Testis (tissue), 3 donors: ENCODE results near the gene H2BK1. TPM values are rescaled to one million over a fixed set of nuclear protein-coding genes. Genes with fewer than 3 reads are reported as not detected.

ENCODE experiments used
- DNase-seq: peaks from one replicate; pipeline ENCODE4 v3.0.0-alpha.2; 2019
- H3K27ac ChIP-seq, 2 donors: fragments of 200-600 bp; sonication (generic); one replicate each; pipeline ENCODE4 v1.5.1; 2019
- H3K27me3 ChIP-seq: fragments of 200-600 bp; sonication (generic); one replicate; pipeline ENCODE4 v1.5.1; 2019
- H3K36me3 ChIP-seq: fragments of 200-600 bp; sonication (generic); one replicate; pipeline ENCODE4 v1.5.1; 2017; ENCODE audit warnings: low read depth; ENCODE audit errors: missing control alignments
- H3K4me1 ChIP-seq: fragments of 200-600 bp; sonication (generic); one replicate; pipeline ENCODE4 v1.5.1; 2019
- H3K4me3 ChIP-seq, 2 donors: fragments of 200-600 bp; sonication (generic); one replicate each; pipeline ENCODE4 v1.5.1; 2017 to 2019
- H3K9me3 ChIP-seq: fragments of 200-600 bp; sonication (generic); one replicate; pipeline ENCODE4 v1.5.1; 2017
- CTCF ChIP-seq, 3 experiments: fragments of 450-650 bp in 2 of 3; fragments of 200-600 bp in 1 of 3; sonication (generic) in 1 of 3; IDR thresholded peaks; one replicate each; pipeline ENCODE4 v1.5.1; 2016 to 2019; ENCODE audit warnings: antibody characterized with exemption in 3 of 3, mild to moderate bottlenecking in 2 of 3, moderate library complexity in 1 of 3
- POLR2A ChIP-seq: fragments of 450-650 bp; IDR thresholded peaks from one replicate; pipeline ENCODE4 v1.6.1; 2017; ENCODE audit warnings: antibody characterized with exemption, mild to moderate bottlenecking, moderate library complexity
- WGBS, 2 donors: methylation state at CpG; one replicate each; pipeline ENCODE4 v1.1.5; 2018; 5-methylcytosine and 5-hydroxymethylcytosine counted together
- intact Hi-C: fragments of 100-400 bp; cut with DNase I; formaldehyde crosslinking; loops from one replicate; pipeline ENCODE4 v1.15.1; 2023; ENCODE audit warnings: low total_unique reads
- microRNA counts, 2 donors: library from miRNA; unstranded; fragments of <30 nt; microRNA quantifications; one replicate each; lab custom pipeline; 2016
- polyA plus RNA-seq: library from polyadenylated mRNA; stranded (reverse); fragments of 350-450 nt; fragmentation: Illumina TruSeq; extraction: RNeasy Lipid Tissue Mini Kit (QIAGEN cat#74804); gene quantifications from one replicate; pipeline ENCODE4 v1.2.3, GENCODE V29; 2014; ENCODE audit warnings: low read depth, low replicate concordance; ENCODE audit not compliant: insufficient read depth
- total RNA-seq, 2 donors: library from RNA; depleted of rRNA; stranded (reverse); fragments of >200 nt; gene quantifications; one replicate each; pipeline ENCODE4 v1.2.3, GENCODE V29; 2016

The H2BK1 gene
- total and polyA plus RNA-seq, 3 donors from 2014 or later, result not detected

GRCh38 chr7:151167197-151167961 is 42.9 kb downstream of the H2BK1 start, which contains the start of gene GBX1:
Gene GBX1 (minus strand): TSS chr7:151167694. CDS start chr7:151167548, 146 bp downstream.
- no peaks in the 10 kb centered on the region for H3K4me1 ChIP-seq
- no peak within 1 kb of the TSS for H3K27ac ChIP-seq
- no peaks in the 10 kb centered on the region for H3K36me3 ChIP-seq
- peak within 1 kb of the TSS; percentile 47 to 53 for H3K4me3 ChIP-seq
- intact Hi-C loops, result no loop called here
- TF ChIP-seq CTCF (IDR thresholded peaks at IDR 0.05) (no peak), POLR2A (no peak)
- no peaks in the 10 kb centered on the region for H3K27me3 ChIP-seq
- DNase-seq, result no peak
- 1% methylated on average over 16 to 96 of the region's 101 CpGs for WGBS, 2 donors
- no peaks in the 10 kb centered on the region for H3K9me3 ChIP-seq

GRCh38 chr7:151166629-151167196 is 43.6 kb downstream of the H2BK1 start:
- Histone ChIP-seq H3K9me3 (no peaks in the 10 kb centered on the region), H3K4me3 (peak overlapping the region; percentile 47 to 52), H3K27me3 (no peaks in the 10 kb centered on the region), H3K4me1 (no peaks in the 10 kb centered on the region), H3K36me3 (no peaks in the 10 kb centered on the region), H3K27ac (no peak overlapping the region)
- TF ChIP-seq CTCF (IDR thresholded peaks at IDR 0.05) (no peak), POLR2A (no peak)
- no peak for DNase-seq
- intact Hi-C loops, result no loop called here
- WGBS, 2 donors, result 11 to 23% methylated on average over 15 to 30 of the region's 31 CpGs

- WGBS, 2 donors, result 91 to 98% methylated on average over 1 of the region's 1 CpG
- intact Hi-C loops, result no loop called here
- H3K9me3 ChIP-seq, result no peaks in the 10 kb centered on the region
- no peaks in the 10 kb centered on the region for H3K36me3 ChIP-seq
- no peak for TF ChIP-seq CTCF (IDR thresholded peaks at IDR 0.05)
- no peak for TF ChIP-seq POLR2A
- no peak overlapping the region for H3K27ac ChIP-seq
- no peaks in the 10 kb centered on the region for H3K4me1 ChIP-seq
- no peak overlapping the region for H3K4me3 ChIP-seq
- H3K27me3 ChIP-seq, result no peaks in the 10 kb centered on the region
- no peak for DNase-seq
Measured at GRCh38 chr7:151161757-151162156, 48.5 kb downstream of the H2BK1 start.

MicroRNA genes within 50 kb of the gene (microRNA counts, 767-probe panel; counts per million panel counts)
- 0 to 152 counts per million in 2 donors for microRNA hsa-miR-671-3p (lab: Ali Mortazavi, UCI)
- 0 to 152 counts per million in 2 donors for microRNA hsa-miR-671-5p (lab: Ali Mortazavi, UCI)

Other genes starting within 250 kb of the H2BK1 start
- 100 to 1,000 TPM; 230 to 247 TPM for gene KCNH2, start 232.2 kb downstream of the H2BK1 start, total RNA-seq
- gene KCNH2, start 232.2 kb downstream of the H2BK1 start, polyA plus RNA-seq, result 82.5 TPM
- gene NOS3, start 219.5 kb downstream of the H2BK1 start, total RNA-seq, result 10 to 100 TPM; 25.0 to 36.6 TPM
- 19.5 TPM for gene NOS3, start 219.5 kb downstream of the H2BK1 start, polyA plus RNA-seq
- 10 to 100 TPM; 14.9 to 29.7 TPM for gene ATG9B, start 186.0 kb downstream of the H2BK1 start, total RNA-seq
- gene ATG9B, start 186.0 kb downstream of the H2BK1 start, polyA plus RNA-seq, result 24.8 TPM
- 10 to 100 TPM; 59.6 to 76.8 TPM for gene ABCB8, start 182.0 kb downstream of the H2BK1 start, total RNA-seq
- 34.9 TPM for gene ABCB8, start 182.0 kb downstream of the H2BK1 start, polyA plus RNA-seq
- 10 to 100 TPM; 27.5 to 37.9 TPM for gene ASIC3, start 162.0 kb downstream of the H2BK1 start, total RNA-seq
- 20.8 TPM for gene ASIC3, start 162.0 kb downstream of the H2BK1 start, polyA plus RNA-seq
- gene CDK5, start 152.6 kb downstream of the H2BK1 start, total RNA-seq, result 10 to 100 TPM; 10.5 to 15.4 TPM
- gene CDK5, start 152.6 kb downstream of the H2BK1 start, polyA plus RNA-seq, result 7.1 TPM
- 100 to 1,000 TPM; 147 to 153 TPM for gene SLC4A2, start 150.9 kb downstream of the H2BK1 start, total RNA-seq
- 68.9 TPM for gene SLC4A2, start 150.9 kb downstream of the H2BK1 start, polyA plus RNA-seq
- 100 to 1,000 TPM; 114 to 124 TPM for gene FASTK, start 129.7 kb downstream of the H2BK1 start, total RNA-seq
- 60.3 TPM for gene FASTK, start 129.7 kb downstream of the H2BK1 start, polyA plus RNA-seq
- 10 to 100 TPM; 63.2 to 68.7 TPM for gene TMUB1, start 127.0 kb downstream of the H2BK1 start, total RNA-seq
- 30.8 TPM for gene TMUB1, start 127.0 kb downstream of the H2BK1 start, polyA plus RNA-seq
- 10 to 100 TPM; 65.6 to 90.5 TPM for gene AGAP3, start 124.0 kb downstream of the H2BK1 start, total RNA-seq
- 44.1 TPM for gene AGAP3, start 124.0 kb downstream of the H2BK1 start, polyA plus RNA-seq
- gene GBX1, start 42.8 kb downstream of the H2BK1 start, total RNA-seq, result 10 to 100 TPM in 1 of 2 donors, 1 to 10 TPM in 1; 2.9 to 15.6 TPM
- 7.2 TPM for gene GBX1, start 42.8 kb downstream of the H2BK1 start, polyA plus RNA-seq
- under 1 TPM in 1 of 2 donors, not detected in 1; 0.39 TPM for gene ASB10, start 23.2 kb downstream of the H2BK1 start, total RNA-seq
- gene ASB10, start 23.2 kb downstream of the H2BK1 start, polyA plus RNA-seq, result 0.18 TPM
- 10 to 100 TPM; 44.4 to 49.4 TPM for gene ABCF2, start 16.7 kb upstream of the H2BK1 start, total RNA-seq
- gene ABCF2, start 16.7 kb upstream of the H2BK1 start, polyA plus RNA-seq, result 54.3 TPM
- 10 to 100 TPM; 66.5 to 70.5 TPM for gene CHPF2, start 22.0 kb upstream of the H2BK1 start, total RNA-seq
- 22.6 TPM for gene CHPF2, start 22.0 kb upstream of the H2BK1 start, polyA plus RNA-seq
- gene SMARCD3, start 38.2 kb upstream of the H2BK1 start, total RNA-seq, result 100 to 1,000 TPM in 1 of 2 donors, 10 to 100 TPM in 1; 94.0 to 122 TPM
- 55.1 TPM for gene SMARCD3, start 38.2 kb upstream of the H2BK1 start, polyA plus RNA-seq
- 10 to 100 TPM; 57.9 to 59.6 TPM for gene NUB1, start 131.3 kb upstream of the H2BK1 start, total RNA-seq
- gene NUB1, start 131.3 kb upstream of the H2BK1 start, polyA plus RNA-seq, result 140 TPM
- gene WDR86, start 199.6 kb upstream of the H2BK1 start, total RNA-seq, result 10 to 100 TPM in 1 of 2 donors, 1 to 10 TPM in 1; 9.6 to 20.3 TPM
- 2.8 TPM for gene WDR86, start 199.6 kb upstream of the H2BK1 start, polyA plus RNA-seq
- gene CRYGN, start 229.7 kb upstream of the H2BK1 start, total RNA-seq, result 1 to 10 TPM in 1 of 2 donors, under 1 TPM in 1; 0.62 to 1.7 TPM
- 0.44 TPM for gene CRYGN, start 229.7 kb upstream of the H2BK1 start, polyA plus RNA-seq